HG03432 (cell line): ENCODE data around the gene OPCML.

ENCODE experiments used
- ATAC-seq: cut with Tn5 transposase; IDR thresholded peaks from one replicate; pipeline ENCODE4 v1.9.1; 2021; ENCODE audit warnings: mild to moderate bottlenecking, moderate library complexity; ENCODE audit not compliant: unreplicated experiment

OPCML gene

DNA sequence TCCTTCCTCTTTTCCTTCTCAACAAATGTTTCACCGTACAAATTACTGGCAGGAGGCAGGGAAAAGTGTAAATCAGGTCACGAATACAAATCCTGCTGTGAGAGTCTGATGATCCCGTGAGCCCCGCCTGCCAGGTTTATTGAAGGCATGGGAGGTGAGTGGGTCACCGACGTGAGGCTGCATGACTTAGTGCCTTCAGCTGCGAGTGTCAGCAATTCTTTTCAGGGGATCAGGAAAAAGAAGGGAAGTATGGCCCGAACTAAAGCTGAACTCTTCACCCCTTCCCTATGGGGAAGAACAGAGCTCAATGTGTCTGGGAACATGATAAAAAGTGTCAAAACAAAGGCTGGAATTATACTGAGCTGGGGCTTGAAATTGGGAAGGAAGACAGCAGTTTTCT lies 166.2 kb downstream of the OPCML start:
- ATAC-seq, result no peak

DNA sequence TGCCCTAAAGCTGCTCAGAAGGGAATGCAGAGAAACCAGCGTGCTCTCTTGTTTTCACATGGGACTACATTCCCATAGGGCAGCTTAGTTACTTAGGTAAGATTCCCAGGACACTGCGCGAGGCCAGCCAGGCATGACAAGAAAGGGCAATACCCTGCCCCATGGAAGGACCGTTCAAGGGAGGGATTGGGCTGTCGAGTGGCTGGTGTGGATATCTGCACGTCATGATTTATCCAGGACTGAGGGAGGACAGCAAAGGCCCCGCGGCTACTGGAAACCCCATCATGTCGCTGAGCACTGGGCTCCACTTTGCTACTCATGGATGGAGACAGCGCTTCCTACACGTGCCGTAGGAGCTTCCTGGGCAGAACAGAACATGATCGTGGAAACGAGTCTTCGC lies 169.4 kb downstream of the OPCML start:
- no peak for ATAC-seq

- ATAC-seq, result no peak
Observed at GRCh38 chr11:133362156-133362555, 170.1 kb downstream of the OPCML start.

GRCh38 chr11:133361689-133361994 lies 170.7 kb downstream of the OPCML start:
- ATAC-seq, result no peak

DNA sequence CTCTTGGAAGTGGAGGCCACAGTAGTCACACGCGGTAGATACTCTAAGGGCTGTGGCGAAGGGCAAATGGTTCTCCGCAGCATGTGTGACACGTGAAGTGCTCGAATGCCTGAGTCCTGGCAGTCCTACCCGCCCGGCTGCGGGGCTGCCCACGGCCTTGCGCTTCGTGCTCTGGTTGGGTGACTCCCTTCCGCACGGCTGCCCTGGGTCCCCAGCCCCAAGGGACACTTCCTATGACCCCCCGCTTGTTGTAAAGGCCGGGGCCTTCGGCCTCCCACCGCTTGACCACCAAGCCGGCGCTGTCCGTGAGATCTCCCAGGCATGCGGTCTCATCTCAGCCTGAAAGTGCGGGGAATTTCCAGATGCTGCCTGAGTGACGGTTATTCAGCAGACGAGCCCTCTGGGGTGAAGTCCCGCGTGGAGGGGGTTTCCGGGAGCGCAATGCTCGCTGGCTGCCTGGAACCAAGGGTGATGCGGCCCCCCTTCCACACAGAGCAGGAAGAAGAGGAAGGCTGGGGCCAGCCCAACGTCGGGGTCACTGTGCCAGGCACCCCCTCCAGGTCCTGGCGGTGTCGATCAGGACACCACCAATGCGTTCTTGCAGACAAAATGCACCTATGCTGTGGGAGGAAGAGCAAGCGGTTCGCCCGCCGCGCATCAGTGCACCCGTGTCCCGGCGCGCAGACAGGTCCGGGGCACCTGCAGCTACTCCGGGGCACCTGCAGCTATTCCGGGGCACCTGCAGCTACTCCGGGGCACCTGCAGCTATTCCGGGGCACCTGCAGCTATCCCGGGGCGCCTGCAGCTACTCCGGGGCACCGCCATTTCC lies 171.2 kb downstream of the OPCML start:
- no peak for ATAC-seq

DNA sequence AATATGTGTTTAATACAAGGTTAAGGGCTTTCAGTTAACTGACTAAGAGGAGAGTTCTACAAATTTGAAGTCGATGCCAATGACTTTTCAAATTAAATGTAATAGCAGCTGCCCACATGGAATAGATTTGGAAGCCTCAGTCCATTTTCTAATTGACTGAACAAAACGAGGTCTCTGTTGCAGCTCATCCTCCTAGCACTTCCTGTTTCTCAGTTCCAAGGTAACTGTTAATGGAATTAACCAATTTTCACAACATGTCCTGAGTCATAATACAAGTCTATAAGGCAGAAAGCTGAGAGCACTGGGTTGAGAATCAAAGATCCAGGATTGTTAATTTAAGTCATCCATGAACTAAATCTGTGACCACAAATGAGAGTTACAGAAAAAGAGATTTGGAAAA lies 177.2 kb downstream of the OPCML start:
- no peak for ATAC-seq

- no peak for ATAC-seq
Observed at GRCh38 chr11:133354069-133354468, 178.2 kb downstream of the OPCML start.

GRCh38 chr11:133350045-133350444 lies 182.3 kb downstream of the OPCML start:
- no peak for ATAC-seq

- no peak for ATAC-seq
Observed at GRCh38 chr11:133347988-133348387, 184.3 kb downstream of the OPCML start.

- no peak for ATAC-seq
Observed at GRCh38 chr11:133346137-133346536, 186.2 kb downstream of the OPCML start.

DNA sequence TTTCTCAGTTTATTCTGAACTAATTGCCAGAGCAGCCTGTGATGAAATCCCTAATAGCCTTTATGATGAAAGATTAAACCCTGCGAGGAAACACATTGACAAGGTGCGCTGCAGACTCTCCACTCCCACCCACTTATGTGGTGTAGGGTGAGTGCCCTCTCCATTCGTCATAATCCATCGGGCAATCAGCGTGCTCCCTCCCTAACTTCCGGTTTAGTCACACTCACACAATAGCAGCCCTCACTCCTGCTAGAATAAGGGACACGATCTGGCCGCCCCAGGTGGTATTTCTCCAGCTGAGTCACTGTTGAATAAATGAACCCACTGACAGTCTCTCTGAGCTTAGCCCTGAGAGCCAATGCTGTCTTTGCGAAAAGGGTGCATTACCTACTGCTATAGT lies 188.3 kb downstream of the OPCML start:
- no peak for ATAC-seq

- no peak for ATAC-seq
Observed at GRCh38 chr11:133339495-133340140, 192.7 kb downstream of the OPCML start.

- ATAC-seq, result no peak
Observed at GRCh38 chr11:133338588-133338987, 193.7 kb downstream of the OPCML start.

DNA sequence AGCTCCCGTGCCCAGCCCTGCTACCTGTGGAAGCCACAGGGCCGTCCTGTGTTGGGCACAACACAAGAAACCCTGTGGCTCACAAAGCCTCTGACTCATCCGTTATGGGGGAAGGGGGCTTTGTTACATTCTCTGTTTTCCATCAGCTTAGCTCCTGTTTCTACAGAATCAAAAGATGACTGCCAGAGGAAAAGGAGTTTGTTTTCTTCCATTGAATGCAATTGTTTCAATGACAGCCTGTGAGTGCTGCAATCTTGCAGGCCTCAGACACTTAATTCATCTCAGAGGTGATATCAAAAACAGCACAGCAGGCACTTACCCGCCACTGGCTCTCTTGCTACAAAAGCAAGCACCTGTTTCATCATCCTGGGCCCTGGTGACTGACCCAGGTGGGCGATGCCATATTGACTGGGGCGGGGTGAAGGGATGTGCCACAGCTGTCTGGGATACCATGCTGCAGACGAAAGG lies 194.3 kb downstream of the OPCML start:
- ATAC-seq, result no peak

GRCh38 chr11:133337193-133337592 lies 195.1 kb downstream of the OPCML start:
- ATAC-seq, result no peak

DNA sequence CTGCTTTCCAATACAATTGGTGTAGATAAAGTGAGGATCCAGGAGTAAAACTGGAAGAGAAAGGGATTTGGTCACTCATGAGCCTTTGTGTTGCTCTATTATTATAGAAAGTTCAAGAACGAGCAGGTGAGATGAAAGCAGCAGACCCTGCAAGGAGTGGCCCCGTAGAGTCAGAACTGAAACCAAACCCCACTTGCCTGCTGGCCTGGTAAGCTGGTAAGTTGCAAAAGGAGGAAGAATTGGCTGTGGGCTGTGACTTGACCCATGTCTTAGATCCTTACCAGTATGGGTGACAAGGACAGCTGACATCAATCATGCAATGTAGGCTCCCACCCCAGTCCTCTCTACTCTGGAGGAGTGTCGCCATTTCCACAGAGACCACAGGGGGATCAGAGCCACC lies 201.3 kb downstream of the OPCML start:
- ATAC-seq, result no peak

GRCh38 chr11:133326849-133327248 lies 205.5 kb downstream of the OPCML start:
- no peak for ATAC-seq

DNA sequence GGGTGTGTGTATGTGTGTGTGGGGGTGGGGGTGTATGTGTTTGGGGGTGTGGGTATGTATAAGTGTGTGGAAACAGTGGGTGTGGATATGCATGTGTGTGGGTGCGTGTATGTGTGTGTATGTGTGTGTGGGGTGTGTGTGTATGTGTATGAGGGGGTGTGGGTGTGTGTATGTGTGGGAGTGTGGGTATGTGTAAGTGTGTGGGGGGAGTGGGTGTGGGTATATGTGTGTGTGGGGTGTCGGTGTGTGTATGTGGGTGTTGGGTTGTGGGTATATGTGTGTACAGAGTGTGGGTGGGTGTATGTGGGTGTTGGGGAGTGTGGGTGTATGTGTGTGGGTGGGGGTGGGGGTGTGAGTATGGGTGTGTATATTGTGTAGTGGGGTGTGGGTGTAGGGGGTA lies 206.0 kb downstream of the OPCML start:
- ATAC-seq, result no peak

DNA sequence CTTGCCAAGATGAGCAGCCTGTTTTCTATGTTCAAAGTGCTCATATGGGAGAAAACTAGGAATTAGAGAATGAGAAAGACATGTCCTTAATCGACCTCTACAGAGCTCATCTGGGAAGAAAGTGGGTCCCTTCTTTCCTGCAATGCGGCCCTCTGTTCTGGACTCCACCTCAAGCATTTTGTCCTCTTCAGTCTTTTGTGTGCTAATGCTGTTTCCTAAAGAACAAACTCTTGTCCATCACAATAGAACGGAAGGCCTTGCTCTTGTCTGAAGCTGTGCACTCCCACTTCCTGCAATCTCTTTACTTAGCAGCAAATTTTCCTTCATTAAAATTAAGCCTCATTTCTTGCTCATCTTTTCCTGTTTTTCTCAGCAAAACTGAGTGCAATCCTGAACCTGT lies 206.6 kb downstream of the OPCML start:
- no peak for ATAC-seq

GRCh38 chr11:133323354-133323753 lies 208.9 kb downstream of the OPCML start:
- ATAC-seq, result no peak

DNA sequence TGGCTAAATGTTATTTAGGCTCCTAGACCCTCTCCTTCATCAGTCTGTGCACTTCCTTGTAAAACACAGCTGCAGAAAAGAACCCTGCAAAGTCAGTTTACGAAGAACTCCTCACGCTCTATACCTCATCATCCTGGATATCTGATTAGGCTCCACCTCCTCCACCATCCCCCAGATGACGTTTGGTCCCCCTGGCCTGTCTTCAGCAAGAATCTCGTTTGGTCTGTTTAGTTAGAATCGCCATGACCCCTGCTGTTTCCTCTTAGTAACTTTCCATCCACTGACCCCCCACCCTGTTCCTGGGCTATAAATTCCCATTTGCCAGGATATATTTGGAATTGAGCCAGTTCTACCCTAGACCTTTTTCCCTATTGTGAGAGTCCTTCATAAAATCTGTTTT lies 214.1 kb downstream of the OPCML start:
- ATAC-seq, result no peak

DNA sequence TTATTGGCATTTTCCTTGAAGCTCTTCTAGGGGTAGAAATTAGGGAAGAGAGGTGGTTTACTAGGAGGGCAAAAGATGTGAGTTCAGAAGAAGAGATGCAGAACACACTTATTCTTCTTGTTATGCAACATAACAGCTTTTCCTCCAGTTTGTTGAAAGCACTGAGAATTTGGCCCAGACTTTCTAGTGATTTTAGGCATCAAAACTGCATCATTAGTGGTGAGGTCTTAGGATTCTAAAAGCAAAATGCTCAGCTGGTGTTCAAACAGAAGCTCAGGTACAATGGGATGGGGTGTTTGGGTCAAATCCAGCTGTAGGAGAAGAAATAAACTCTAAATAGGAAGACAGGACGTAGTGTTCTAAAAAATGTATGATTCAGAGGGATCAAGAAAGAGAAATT lies 221.1 kb downstream of the OPCML start:
- ATAC-seq, result no peak

DNA sequence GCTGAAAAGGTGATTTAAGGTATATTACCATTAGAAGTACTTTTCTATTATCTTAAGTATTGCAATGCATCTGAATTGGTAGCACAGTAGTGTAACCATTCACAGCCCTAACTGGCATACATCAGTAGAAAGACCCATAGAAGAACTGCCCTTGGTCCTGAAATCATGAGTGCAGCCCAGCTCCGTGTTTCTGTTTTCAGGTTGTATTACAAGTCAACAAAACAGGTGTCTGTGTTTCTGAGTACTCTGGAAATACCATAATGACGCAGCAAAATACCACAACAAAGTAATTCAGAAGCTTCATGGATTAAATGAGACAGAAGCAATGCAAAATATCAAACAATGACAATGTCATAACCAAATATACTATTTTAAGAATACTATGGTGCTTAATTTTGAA lies 226.3 kb downstream of the OPCML start:
- no peak for ATAC-seq
